GM12878 (cell line): ENCODE results near the gene RNF152. TPM values are rescaled to one million over a fixed set of nuclear protein-coding genes. Genes with fewer than 3 reads are reported as not detected.

Experiments used
- ATAC-seq: fragments of 200-7000 bp; cut with Tn5 transposase; 3 replicates; pipeline ENCODE4 v1.9.1; 2020; ENCODE audit warnings: mild to moderate bottlenecking, moderate library complexity
- BruUV-seq: library from RNA; stranded (reverse); fragments of 400-500 nt; replicated peaks from 2 replicates; lab custom pipeline; 2021; lab: Mats Ljungman, UMichigan
- CTCF ChIA-PET: fragments of 300-600 bp; sonication (Branson Sonifier 250); formaldehyde crosslinking; extraction: SDS; loops from one replicate; lab custom pipeline; 2021; ENCODE audit warnings: inconsistent platforms; lab: Yijun Ruan, JAX
- POLR2A ChIA-PET: fragments of 350-600 bp; formaldehyde crosslinking; extraction: SDS; loops from one replicate; lab custom pipeline; 2021; ENCODE audit warnings: inconsistent platforms; lab: Charles Lee
- RAD21 ChIA-PET: fragments of 300-600 bp; sonication (Branson Sonifier 250); formaldehyde crosslinking; loops from one replicate; lab custom pipeline; 2023; ENCODE audit warnings: antibody characterized with exemption; ENCODE audit not compliant: unreplicated experiment; lab: Charles Lee
- SMC1A ChIA-PET: fragments of 300-600 bp; sonication (Branson Sonifier 250); formaldehyde crosslinking; loops from one replicate; lab custom pipeline; 2023; ENCODE audit not compliant: unreplicated experiment, uncharacterized antibody; lab: Charles Lee
- DNase-seq: peaks from one replicate; pipeline ENCODE4 v3.0.0-alpha.2; 2011; ENCODE audit warnings: low read depth, low spot score
- FAIRE-seq: peaks from 3 replicates; lab custom pipeline; 2011; peaks lifted over from hg19 to GRCh38; lab: Jason Lieb, UNC
- H2AFZ ChIP-seq: 2 replicates; pipeline ENCODE4 v1.6.0; 2011; ENCODE audit warnings: low read depth, low read length, control low read depth; ENCODE audit not compliant: control insufficient read depth
- H3K27ac ChIP-seq: 2 replicates; pipeline ENCODE4 v1.5.1; 2011; ENCODE audit warnings: control low read depth; ENCODE audit not compliant: control insufficient read depth, insufficient read depth
- H3K27me3 ChIP-seq, 2 experiments: replicated peaks in 1 of 2; 2 replicates each; pipeline versions ENCODE4 v1.6.0 to v1.6.1; 2011; ENCODE audit warnings: low read length in 1 of 2; ENCODE audit not compliant: control insufficient read depth in 2 of 2, insufficient read depth in 2 of 2
- H3K36me3 ChIP-seq, 2 experiments: 2 replicates each; pipeline ENCODE4 v1.5.1; 2011; ENCODE audit warnings: low read length in 1 of 2; ENCODE audit not compliant: control insufficient read depth in 2 of 2, insufficient read depth in 2 of 2
- H3K4me1 ChIP-seq: 2 replicates; pipeline ENCODE4 v1.6.1; 2011; ENCODE audit warnings: mild to moderate bottlenecking, low read length, moderate library complexity, mixed read lengths; ENCODE audit not compliant: control insufficient read depth, insufficient read depth
- H3K4me2 ChIP-seq: 2 replicates; pipeline ENCODE4 v1.6.0; 2011; ENCODE audit warnings: control low read depth; ENCODE audit not compliant: control insufficient read depth, insufficient read depth
- H3K4me3 ChIP-seq: fragments of 200-600 bp; sonication (generic); 2 replicates; pipeline ENCODE4 v1.5.1; 2016
- H3K79me2 ChIP-seq: 2 replicates; pipeline ENCODE4 v1.6.0; 2011; ENCODE audit warnings: low read length; ENCODE audit not compliant: control insufficient read depth, insufficient read depth
- H3K9ac ChIP-seq: 2 replicates; pipeline ENCODE4 v1.8.0; 2011; ENCODE audit warnings: low read length, control low read depth, mixed read lengths; ENCODE audit not compliant: control insufficient read depth, insufficient read depth
- H3K9me3 ChIP-seq: replicated peaks from 3 replicates; pipeline ENCODE4 v1.5.1; 2011; ENCODE audit warnings: mild to moderate bottlenecking, low read length; ENCODE audit not compliant: control insufficient read depth, insufficient read depth
- H4K20me1 ChIP-seq: 2 replicates; pipeline ENCODE4 v1.6.0; 2011; ENCODE audit not compliant: control insufficient read depth, insufficient read depth
- ASH2L ChIP-seq: fragments of 300-600, 200-600 bp; sonication (generic); IDR thresholded peaks from 2 replicates; pipeline ENCODE4 v1.6.1; 2017; ENCODE audit warnings: low read depth, mild to moderate bottlenecking, borderline replicate concordance
- IKZF1 ChIP-seq: fragments of 450-650 bp; conservative IDR thresholded peaks from 2 replicates; pipeline ENCODE4 v1.6.1; 2017; ENCODE audit warnings: antibody characterized with exemption, mild to moderate bottlenecking
- MEF2B ChIP-seq: fragments of 450-650 bp; IDR thresholded peaks from 2 replicates; pipeline ENCODE4 v1.6.1; 2018; ENCODE audit warnings: mild to moderate bottlenecking, moderate library complexity; ENCODE audit not compliant: partially characterized antibody, poor library complexity, severe bottlenecking
- NBN ChIP-seq: fragments of 450-650 bp; IDR thresholded peaks from 2 replicates; pipeline ENCODE4 v1.6.1; 2016
- POLR2AphosphoS2 ChIP-seq: IDR thresholded peaks from 2 replicates; pipeline ENCODE4 v1.6.1; 2011; ENCODE audit warnings: low read depth, mild to moderate bottlenecking, low read length, improper control_type of control experiment, moderate library complexity
- TCF7 ChIP-seq: IDR thresholded peaks from 2 replicates; pipeline ENCODE4 v1.6.1; 2014; ENCODE audit warnings: antibody characterized with exemption, borderline replicate concordance
- ZSCAN29 ChIP-seq: fragments of 450-650 bp; IDR thresholded peaks from 2 replicates; pipeline ENCODE4 v1.6.1; 2017; ENCODE audit warnings: mild to moderate bottlenecking, moderate library complexity
- WGBS: methylation state at CpG from one replicate; pipeline ENCODE4 v1.1.6; 2016; ENCODE audit warnings: low lambda C conversion rate; ENCODE audit not compliant: insufficient replicate concordance, insufficient coverage; ENCODE audit errors: missing lambda C conversion rate; 5-methylcytosine and 5-hydroxymethylcytosine counted together
- in situ Hi-C: fragments of 300-500 bp; cut with MboI; formaldehyde crosslinking; loops from 9 replicates; pipeline ENCODE4 v1.14.3; 2018; ENCODE audit warnings: mixed read lengths
- intact Hi-C: fragments of 100-400 bp; cut with micrococcal nuclease; formaldehyde crosslinking; loops from one replicate; pipeline ENCODE4 v1.14.2; 2022; ENCODE audit not compliant: unreplicated experiment
- polyA plus RNA-seq, 11 experiments: library from polyadenylated mRNA; depleted of rRNA in 4 of 11; unstranded in 6 of 11; stranded (reverse) in 5 of 11; fragments of >200 nt; fragmentation: Nextera tagmentation in 4 of 11; fragmentation: Illumina TruSeq in 1 of 11; extraction: Ambion mirVana in 4 of 11; extraction: Trizol in 1 of 11; gene quantifications; 1 replicate in 1 of 11; 2 replicates in 10 of 11; pipeline versions ENCODE4 v1.2.1 to v1.2.3, GENCODE V29; 2011 to 2016; ENCODE audit warnings: inconsistent platforms in 2 of 11, missing spikeins in 2 of 11, low read depth in 1 of 11
- total RNA-seq, 4 experiments: library from RNA; depleted of rRNA in 3 of 4; stranded (reverse); fragments of >200 nt in 3 of 4; fragmentation: Illumina TruSeq in 1 of 4; extraction: Trizol in 1 of 4; gene quantifications; 2 replicates each; pipeline versions ENCODE4 v1.2.1 to v1.2.3, GENCODE V29; 2013 to 2021
- TF ChIP-seq, protein P1 (sequence below): IDR thresholded peaks from 2 replicates; pipeline ENCODE4 v1.6.1; 2011; ENCODE audit warnings: mild to moderate bottlenecking, low read depth, low read length, moderate library complexity; ENCODE audit not compliant: insufficient replicate concordance
- TF ChIP-seq, protein P2 (sequence below): IDR thresholded peaks from 2 replicates; pipeline ENCODE4 v1.6.1; 2011; ENCODE audit warnings: borderline replicate concordance, low read depth, mild to moderate bottlenecking, moderate library complexity, mixed read lengths, low read length; ENCODE audit not compliant: insufficient read depth; ENCODE audit errors: extremely low read length
- TF ChIP-seq, protein P3 (sequence below): fragments of 450-650 bp; IDR thresholded peaks from 2 replicates; pipeline ENCODE4 v1.6.1; 2017; ENCODE audit warnings: mild to moderate bottlenecking, moderate library complexity
- TF ChIP-seq, protein P4 (sequence below): fragments of 450-650 bp; IDR thresholded peaks from 2 replicates; pipeline ENCODE4 v1.6.1; 2014; ENCODE audit warnings: mild to moderate bottlenecking
- TF ChIP-seq, protein P5 (sequence below): IDR thresholded peaks from 2 replicates; pipeline ENCODE4 v1.6.1; 2011; ENCODE audit warnings: low read depth, low read length, improper control_type of control experiment, borderline replicate concordance

The RNF152 gene
- total and polyA plus RNA-seq, 10 of the 15 experiments (the other 5 are each of a cell fraction or from before 2014, with no cell fraction given) = under 0.01 to 0.07 (median 0.03) TPM; not detected in 7

DNA sequence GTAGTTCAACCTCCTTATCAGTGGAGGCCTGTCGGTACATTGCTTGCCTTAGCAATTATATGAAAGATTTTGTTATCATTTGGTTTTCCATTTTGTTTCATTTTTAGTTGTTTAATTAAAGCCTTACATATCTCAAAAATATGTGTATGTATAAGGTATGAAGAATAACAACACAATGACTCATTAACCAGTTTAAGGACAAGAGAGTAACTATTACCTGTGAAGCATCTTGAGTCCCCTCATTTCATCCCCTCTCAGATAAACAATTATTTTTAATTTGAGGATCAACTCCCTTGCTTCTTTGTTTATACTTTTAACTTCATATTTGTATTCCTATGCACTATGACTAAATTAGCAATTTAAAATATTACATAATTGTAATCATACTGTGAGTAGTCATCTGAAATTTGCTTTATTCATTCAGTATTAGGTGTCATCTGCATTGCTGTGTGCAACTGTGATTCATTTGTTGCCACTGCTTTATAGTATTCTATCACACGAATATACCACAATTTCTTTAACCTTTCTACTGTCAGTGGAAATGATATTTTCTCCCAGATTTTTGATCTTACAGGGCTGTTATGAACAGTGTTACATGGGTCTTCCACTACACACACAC, 126.4 kb downstream of the RNF152 start:
- Histone ChIP-seq H2AFZ (no peak overlapping the region), H3K79me2 (no peaks in the 10 kb centered on the region), H3K4me1 (no peaks in the 10 kb centered on the region), H3K4me3 (no peak overlapping the region), H3K27me3 (no peaks in the 10 kb centered on the region), H4K20me1 (no peaks in the 10 kb centered on the region), H3K9me3 (peaks cover 1% of the 10 kb centered on the region; the same call in 2 of the 3 replicates), H3K9ac (no peak overlapping the region), H3K36me3 (no peaks in the 10 kb centered on the region), H3K4me2 (no peak overlapping the region), H3K27ac (no peak overlapping the region)
- DNase-seq (no peak), FAIRE-seq (no peak), ATAC-seq (no peak)
- in situ Hi-C loops (no loop called here), intact Hi-C loops (no loop called here)
- SMC1A ChIA-PET = interaction anchor here (0.6 kb wide), 1 partner anchor 1559 kb away, joined by 3 read pairs; no protein-coding TSS in a partner anchor
- BruUV-seq = no TSS peak
- RAD21 ChIA-PET = no interaction called here
- 55% methylated on average over 2 of the region's 2 CpGs for WGBS
- POLR2A ChIA-PET = no interaction called here
- CTCF ChIA-PET = interaction anchor here (0.7 kb wide), 1 partner anchor 10 kb away, joined by 3 read pairs; no protein-coding TSS in a partner anchor
- no peak for TF ChIP-seq POLR2AphosphoS2
- TF ChIP-seq, protein P1, sequence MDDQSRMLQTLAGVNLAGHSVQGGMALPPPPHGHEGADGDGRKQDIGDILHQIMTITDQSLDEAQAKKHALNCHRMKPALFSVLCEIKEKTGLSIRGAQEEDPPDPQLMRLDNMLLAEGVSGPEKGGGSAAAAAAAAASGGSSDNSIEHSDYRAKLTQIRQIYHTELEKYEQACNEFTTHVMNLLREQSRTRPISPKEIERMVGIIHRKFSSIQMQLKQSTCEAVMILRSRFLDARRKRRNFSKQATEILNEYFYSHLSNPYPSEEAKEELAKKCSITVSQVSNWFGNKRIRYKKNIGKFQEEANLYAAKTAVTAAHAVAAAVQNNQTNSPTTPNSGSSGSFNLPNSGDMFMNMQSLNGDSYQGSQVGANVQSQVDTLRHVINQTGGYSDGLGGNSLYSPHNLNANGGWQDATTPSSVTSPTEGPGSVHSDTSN = no peak
- no peak for TF ChIP-seq ASH2L
- TF ChIP-seq IKZF1 = no peak
- TF ChIP-seq, protein P2, sequence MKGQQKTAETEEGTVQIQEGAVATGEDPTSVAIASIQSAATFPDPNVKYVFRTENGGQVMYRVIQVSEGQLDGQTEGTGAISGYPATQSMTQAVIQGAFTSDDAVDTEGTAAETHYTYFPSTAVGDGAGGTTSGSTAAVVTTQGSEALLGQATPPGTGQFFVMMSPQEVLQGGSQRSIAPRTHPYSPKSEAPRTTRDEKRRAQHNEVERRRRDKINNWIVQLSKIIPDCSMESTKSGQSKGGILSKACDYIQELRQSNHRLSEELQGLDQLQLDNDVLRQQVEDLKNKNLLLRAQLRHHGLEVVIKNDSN = no peak
- no peak for TF ChIP-seq MEF2B
- no peak for TF ChIP-seq NBN
- TF ChIP-seq ZSCAN29 = no peak
- TF ChIP-seq, protein P3, sequence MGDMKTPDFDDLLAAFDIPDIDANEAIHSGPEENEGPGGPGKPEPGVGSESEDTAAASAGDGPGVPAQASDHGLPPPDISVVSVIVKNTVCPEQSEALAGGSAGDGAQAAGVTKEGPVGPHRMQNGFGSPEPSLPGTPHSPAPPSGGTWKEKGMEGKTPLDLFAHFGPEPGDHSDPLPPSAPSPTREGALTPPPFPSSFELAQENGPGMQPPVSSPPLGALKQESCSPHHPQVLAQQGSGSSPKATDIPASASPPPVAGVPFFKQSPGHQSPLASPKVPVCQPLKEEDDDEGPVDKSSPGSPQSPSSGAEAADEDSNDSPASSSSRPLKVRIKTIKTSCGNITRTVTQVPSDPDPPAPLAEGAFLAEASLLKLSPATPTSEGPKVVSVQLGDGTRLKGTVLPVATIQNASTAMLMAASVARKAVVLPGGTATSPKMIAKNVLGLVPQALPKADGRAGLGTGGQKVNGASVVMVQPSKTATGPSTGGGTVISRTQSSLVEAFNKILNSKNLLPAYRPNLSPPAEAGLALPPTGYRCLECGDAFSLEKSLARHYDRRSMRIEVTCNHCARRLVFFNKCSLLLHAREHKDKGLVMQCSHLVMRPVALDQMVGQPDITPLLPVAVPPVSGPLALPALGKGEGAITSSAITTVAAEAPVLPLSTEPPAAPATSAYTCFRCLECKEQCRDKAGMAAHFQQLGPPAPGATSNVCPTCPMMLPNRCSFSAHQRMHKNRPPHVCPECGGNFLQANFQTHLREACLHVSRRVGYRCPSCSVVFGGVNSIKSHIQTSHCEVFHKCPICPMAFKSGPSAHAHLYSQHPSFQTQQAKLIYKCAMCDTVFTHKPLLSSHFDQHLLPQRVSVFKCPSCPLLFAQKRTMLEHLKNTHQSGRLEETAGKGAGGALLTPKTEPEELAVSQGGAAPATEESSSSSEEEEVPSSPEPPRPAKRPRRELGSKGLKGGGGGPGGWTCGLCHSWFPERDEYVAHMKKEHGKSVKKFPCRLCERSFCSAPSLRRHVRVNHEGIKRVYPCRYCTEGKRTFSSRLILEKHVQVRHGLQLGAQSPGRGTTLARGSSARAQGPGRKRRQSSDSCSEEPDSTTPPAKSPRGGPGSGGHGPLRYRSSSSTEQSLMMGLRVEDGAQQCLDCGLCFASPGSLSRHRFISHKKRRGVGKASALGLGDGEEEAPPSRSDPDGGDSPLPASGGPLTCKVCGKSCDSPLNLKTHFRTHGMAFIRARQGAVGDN = no peak
- no peak for TF ChIP-seq TCF7
- TF ChIP-seq, protein P4, sequence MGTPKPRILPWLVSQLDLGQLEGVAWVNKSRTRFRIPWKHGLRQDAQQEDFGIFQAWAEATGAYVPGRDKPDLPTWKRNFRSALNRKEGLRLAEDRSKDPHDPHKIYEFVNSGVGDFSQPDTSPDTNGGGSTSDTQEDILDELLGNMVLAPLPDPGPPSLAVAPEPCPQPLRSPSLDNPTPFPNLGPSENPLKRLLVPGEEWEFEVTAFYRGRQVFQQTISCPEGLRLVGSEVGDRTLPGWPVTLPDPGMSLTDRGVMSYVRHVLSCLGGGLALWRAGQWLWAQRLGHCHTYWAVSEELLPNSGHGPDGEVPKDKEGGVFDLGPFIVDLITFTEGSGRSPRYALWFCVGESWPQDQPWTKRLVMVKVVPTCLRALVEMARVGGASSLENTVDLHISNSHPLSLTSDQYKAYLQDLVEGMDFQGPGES = no peak
- TF ChIP-seq, protein P5, sequence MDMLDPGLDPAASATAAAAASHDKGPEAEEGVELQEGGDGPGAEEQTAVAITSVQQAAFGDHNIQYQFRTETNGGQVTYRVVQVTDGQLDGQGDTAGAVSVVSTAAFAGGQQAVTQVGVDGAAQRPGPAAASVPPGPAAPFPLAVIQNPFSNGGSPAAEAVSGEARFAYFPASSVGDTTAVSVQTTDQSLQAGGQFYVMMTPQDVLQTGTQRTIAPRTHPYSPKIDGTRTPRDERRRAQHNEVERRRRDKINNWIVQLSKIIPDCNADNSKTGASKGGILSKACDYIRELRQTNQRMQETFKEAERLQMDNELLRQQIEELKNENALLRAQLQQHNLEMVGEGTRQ = no peak
